ENCODE data around the gene GK2.

Gene GK2

GRCh38 chr4:79381161-79381560, 26.9 kb downstream of the GK2 start:
- no peak for DNase-seq

DNA sequence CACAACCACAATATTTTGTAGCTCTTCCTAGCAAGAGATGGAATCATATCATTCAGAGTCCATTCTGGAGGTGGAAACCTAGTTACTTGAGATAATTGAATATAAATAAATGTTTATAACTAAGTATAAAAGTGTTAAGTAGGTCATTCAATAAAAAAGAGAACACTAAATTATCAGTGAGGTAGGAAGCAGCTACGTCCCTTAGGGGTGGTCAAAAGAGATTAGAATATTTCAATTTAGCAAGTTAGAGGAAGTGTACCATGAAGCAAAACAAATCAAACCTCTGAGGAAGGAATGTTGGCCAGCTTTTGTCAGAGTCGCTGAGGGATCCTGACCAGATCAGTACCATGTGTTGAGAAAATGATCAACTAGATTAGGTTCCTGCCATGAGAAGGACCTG, 38.0 kb downstream of the GK2 start:
- no peak for DNase-seq

DNA sequence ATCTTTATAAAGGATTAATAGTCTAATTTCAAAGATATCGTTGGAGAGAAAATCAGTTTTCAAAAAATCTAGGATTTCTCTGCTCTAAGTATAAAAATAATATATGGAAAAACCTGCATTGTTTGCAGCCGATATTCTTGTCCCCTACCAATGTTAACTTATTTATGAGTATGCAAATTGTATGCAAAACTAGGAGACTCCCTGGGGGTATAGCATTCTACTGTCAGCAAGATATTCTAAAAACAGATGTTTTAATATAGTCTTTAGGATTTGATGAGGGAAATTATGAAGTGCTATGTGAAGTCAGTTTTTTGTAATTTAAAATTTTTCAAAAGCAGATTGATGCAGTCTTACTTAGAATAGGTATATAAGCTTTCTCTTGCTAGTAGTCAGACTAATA, 40.9 kb downstream of the GK2 start:
- DNase-seq = no peak

GRCh38 chr4:79366422-79366821, 41.6 kb downstream of the GK2 start:
- no peak for DNase-seq

DNA sequence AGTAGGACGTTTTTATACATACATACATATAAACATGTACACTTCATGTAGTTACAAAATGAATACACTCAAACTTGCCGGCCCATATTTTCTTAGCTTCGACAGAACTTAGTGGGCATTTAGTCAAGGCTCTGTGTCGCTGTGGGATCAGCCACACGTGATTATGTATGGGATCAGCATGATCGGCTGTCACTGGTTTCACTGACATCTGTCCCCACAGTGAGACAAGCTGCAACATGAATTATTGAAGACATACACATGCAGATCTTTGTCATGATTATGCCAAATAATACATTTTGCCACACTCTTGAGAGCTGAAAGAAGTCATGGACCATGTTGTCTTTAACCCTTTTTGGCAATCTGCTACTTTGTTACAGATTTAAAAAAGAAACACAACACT, 44.0 kb downstream of the GK2 start:
- DNase-seq = no peak

- no peak for DNase-seq
Observed at GRCh38 chr4:79362626-79363025, 45.4 kb downstream of the GK2 start.

DNA sequence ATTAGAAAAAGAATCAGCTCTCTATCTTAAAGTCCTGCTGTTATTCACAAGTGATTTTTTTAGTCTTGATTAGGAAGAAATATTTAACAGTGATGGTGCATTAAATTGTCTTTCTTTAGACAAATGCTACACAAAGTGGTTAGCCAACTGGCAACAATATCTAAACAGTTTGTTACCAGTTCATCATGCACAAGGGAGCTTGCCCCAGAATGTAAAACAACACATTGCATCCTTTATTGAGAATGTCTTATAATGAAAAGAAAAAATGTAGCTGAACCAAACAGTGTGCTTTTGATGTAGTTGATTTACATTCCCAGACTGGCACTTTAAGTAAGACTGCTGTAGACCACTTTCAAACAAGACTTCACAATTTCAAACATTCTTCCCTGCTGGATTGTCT, 48.0 kb downstream of the GK2 start:
- DNase-seq = no peak

- DNase-seq = no peak
Observed at GRCh38 chr4:79358438-79358837, 49.6 kb downstream of the GK2 start.

- no peak for DNase-seq
Observed at GRCh38 chr4:79357365-79357764, 50.7 kb downstream of the GK2 start.

Data from NCI-H345 (cell line).